Stimulated activated CD4-positive, alpha-beta T cell treated with anti-CD3 and anti-CD28 coated beads, TNF-alpha, amount 100 ng/mL, for 48 hours (primary cell): Measurements from ENCODE around the gene RALGPS2.

Experiments
- DNase-seq, 3 donors: peaks; one replicate each; pipeline ENCODE4 v3.0.0-alpha.2; 2020; ENCODE audit warnings: low read depth in 3 of 3

Gene RALGPS2

GRCh38 chr1:178962853-178963711 is 238.0 kb downstream of the RALGPS2 start:
- DNase-seq = no peak

GRCh38 chr1:178964469-178965330 is 239.7 kb downstream of the RALGPS2 start:
- DNase-seq = no peak

GRCh38 chr1:178966312-178966711 is 241.3 kb downstream of the RALGPS2 start:
- no peak for DNase-seq

GRCh38 chr1:178969226-178969987 is 244.4 kb downstream of the RALGPS2 start:
- DNase-seq = no peak

- no peak for DNase-seq
Measured at GRCh38 chr1:178970184-178970583, 245.1 kb downstream of the RALGPS2 start.
